SIG-M5 treated with dmso at 0.1 percent for 504 hours (cell line): Measurements from ENCODE around the gene LMCD1.

Source experiments
- DNase-seq: peaks from one replicate; lab custom pipeline; 2025; ENCODE audit not compliant: unreplicated experiment; lab: John Stamatoyannopoulos, UW

The LMCD1 gene

GRCh38 chr3:8482960-8483665 is 18.5 kb upstream of the LMCD1 start:
- DNase-seq: no peak

- no peak for DNase-seq
Observed at GRCh38 chr3:8484409-8485140, 17.0 kb upstream of the LMCD1 start.

DNA sequence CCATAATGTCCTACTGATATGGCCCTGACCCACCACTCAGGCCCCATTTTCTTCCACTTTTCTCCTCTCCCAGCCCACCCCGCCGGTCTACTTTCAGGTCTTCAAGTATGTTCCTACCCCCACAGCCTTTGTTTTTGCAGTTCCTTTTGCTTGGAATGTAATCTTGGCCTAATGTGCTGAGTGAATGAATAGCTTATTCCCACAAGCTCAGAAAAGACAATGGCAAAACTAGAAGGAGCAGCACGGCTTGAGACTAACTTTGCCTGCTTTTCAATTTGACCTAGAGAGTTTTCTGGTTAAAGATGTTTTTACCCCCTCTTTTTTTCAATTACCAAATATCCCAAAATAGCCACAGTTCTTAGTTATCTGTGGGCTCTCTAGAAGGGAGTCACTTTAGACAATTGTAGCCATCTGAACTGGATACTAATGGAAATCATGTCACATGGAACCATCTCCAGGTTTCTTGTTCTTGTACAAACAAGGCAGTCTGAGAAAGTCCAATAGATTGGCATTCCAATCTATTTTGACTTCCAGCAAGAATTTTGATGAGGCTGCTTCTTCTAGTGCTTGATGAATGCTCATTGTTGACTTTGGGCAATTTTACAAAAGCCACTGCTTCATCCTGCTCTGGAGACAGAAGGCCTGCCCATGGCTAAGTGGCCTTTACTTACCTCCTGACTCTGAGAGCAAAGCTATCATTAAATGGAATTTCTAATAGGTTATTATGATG is 16.3 kb upstream of the LMCD1 start:
- DNase-seq: no peak

GRCh38 chr3:8485943-8486342 is 15.7 kb upstream of the LMCD1 start:
- no peak for DNase-seq

GRCh38 chr3:8486434-8486833 is 15.2 kb upstream of the LMCD1 start:
- DNase-seq: no peak

DNA sequence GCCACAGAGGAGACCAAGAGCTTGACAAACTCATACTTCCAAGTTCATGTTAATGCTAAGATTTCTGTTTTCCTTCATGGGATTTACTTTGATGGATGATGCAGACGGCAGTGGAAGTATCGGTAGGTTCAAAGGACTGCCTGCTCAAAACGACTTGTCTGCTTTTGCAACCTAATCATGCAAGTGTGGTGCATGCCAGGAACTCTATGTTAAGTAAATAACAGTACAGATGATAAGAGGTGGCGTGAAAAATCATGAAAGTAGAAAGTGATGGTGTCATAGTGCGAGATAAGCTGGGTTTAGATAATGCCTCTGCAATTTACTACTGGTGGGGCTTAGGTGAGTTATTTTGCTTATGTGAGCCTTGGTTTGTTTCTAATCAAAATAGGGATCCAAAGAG is 14.7 kb upstream of the LMCD1 start:
- DNase-seq: no peak

GRCh38 chr3:8488411-8488810 is 13.2 kb upstream of the LMCD1 start:
- no peak for DNase-seq

GRCh38 chr3:8488877-8489276 is 12.7 kb upstream of the LMCD1 start:
- DNase-seq: no peak

DNA sequence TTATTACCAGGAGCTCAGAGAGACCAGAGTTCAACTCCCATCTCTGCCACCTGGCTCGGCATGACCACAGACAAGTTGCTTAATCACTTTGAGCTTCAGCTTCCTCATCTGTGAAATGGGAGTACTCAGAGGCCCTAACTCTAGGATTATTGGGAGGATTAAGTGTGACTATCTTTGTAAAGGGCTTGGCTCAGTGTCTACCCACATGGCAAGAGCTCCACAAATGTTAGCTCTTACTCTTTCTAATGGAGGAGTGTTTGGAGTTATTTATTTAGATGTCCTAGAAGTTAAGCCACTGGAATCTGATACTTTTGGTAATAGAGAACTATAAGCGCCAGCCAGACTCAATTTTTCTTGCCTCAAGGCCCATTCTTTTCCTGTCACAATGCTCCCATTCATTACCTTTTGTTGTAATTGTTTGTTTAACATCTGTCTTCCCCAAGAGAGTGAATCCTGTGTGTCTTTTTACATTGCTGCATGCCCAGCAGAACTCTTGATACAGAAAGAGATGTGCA is 12.3 kb upstream of the LMCD1 start:
- no peak for DNase-seq

DNA sequence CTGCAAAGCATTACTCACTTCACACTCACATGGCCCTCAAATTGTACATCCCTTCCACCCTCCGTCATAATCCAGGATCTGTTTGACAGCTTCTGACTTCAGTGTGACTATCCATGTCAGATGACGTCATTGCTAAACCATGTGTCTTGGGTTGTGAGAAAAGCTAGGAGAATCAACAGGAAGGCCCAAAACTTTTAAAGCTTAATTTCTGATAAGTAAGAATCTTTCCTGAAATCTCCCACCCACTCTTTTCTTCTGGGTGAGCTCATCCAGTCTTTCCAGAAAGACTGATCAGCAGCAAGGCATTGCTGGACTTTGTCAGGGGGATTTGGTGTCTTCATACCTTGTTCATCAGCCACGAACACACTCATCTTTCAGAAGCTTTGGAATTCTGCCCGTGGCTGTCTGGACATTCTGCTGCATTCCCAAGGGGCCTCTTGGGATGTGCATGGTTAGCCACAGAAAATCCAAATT is 11.5 kb upstream of the LMCD1 start:
- no peak for DNase-seq

DNA sequence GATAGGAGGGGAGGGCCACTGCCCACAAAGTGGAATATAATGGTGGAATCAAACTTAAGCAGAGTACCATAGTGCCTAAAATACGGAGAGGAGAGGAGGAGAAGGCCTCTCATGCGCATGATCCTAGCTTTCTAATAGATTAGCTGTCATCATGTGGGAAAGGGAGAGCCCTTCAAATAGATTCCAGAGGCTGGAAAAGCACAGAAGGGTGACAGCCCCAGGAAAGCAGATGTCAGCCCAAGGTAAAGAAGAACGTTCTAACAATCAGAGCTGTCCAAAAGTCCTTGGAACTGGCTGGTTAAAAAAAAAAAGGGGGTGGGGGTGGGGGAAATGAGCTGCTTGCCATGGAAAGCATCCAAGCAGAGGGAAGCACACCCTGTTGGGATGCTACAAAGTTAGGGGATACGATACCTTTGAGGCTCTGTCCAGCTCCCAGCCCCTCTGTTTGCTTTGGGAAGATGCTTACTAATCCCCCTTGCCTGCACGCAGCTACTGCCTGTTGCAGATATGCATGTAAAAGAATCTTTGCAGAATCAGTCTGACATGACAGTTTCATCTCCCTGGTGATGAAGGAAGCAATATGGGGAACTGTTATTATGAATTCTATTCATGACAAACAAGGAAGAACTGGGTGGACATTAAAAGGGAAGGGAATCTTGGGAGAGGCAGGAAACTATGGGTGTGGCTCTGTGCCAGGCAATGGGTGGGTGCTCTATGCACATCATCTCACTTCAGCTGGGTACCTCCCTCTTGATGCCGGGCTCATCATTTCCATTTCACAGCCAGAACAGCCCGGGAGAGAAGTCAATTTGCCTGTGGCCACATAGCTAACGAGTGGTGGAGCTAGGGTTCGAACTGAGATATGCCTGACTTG is 10.1 kb upstream of the LMCD1 start:
- DNase-seq: no peak

GRCh38 chr3:8492744-8493511 is 8.7 kb upstream of the LMCD1 start:
- no peak for DNase-seq

DNA sequence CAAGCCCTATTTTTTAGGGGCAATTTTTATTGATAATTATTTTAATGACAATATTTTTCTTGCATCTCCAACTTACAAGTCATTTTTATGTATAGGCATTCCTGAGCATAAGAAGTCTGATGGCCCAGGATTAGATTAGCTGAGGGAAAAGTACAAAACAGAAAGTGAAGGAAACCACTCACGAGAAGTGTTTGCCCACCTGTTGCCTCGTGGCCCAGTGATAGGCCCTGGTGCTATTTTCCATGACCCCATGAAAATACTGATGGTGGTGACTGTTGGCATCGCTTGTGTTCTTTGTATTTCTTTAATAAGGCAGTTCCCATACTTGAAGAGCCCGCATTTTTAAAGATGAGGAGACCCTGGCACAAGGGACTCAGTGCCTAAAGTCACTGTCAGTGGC is 7.9 kb upstream of the LMCD1 start:
- DNase-seq: no peak

DNA sequence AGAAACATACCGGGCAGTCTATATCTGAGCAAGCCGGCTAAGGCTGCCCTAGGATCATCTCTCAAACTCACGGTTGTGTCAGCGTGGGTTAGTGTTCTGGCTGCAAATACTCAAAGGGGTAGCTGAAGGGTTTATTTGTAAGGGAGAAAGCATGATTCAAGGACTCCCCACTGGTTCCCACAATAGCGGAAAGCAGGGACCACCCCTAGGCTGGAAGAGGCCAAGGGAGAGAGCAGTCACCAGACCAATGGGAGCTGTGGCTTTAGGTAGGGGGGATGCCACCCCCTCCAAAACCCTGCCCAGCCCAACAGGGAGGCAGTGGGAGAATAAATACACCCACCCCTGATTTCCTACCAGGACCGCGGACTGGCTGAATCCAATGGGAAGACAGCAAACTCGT is 7.3 kb upstream of the LMCD1 start:
- DNase-seq: no peak

- no peak for DNase-seq
Observed at GRCh38 chr3:8497582-8497981, 4.0 kb upstream of the LMCD1 start.

DNA sequence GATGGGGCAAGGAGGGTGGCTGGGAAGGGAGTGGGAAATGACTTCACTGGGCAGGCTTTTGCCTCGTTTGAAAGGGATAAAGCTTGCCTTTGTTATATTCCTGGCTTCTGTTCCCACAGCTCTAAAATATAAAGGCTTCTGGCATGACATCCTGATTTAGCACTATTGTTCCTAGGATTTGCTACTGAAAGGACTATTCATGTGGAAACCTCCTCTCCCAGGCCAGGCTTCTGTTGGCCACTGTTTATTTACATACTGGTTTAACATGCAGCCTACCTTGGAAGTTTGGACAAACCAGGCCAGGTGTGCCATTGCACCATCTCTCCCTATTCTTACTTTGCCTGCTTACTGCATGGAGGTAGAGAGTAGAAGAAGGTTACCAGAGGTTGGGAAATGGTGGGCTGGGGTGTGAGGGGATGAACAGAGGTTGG is 2.4 kb upstream of the LMCD1 start:
- no peak for DNase-seq

DNA sequence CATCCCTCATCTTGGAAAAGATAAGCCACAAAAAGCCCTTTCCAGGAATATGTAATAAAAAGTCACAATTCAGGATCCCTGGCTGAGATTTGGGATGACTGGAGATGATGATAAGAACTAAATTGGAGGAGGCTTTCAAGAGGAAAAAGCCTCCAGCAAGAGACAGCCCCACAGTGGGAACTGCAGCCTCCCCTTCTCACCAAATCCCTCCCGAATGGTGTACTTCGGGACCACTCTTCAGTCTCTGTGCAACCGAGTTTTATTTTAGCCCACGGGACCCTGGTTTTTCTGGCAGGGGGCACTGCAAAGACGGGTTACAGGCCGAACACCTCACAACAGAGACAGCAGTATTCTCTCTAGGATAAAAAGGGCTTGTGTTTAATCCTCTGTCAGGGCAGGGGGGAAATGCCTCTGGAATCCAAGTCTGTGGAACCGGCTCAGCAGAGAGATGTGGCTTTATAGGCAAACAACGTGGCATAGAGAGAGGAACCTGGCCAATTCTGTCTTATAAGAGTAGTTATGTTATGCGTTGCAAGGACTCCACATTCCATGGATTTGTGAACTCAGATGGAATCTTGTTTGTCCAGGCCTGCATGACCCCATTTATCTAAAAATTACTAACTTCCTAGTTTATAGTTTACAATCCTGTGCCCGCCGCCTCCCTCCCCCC is 1.2 kb upstream of the LMCD1 start:
- DNase-seq: peak; percentile 54

DNA sequence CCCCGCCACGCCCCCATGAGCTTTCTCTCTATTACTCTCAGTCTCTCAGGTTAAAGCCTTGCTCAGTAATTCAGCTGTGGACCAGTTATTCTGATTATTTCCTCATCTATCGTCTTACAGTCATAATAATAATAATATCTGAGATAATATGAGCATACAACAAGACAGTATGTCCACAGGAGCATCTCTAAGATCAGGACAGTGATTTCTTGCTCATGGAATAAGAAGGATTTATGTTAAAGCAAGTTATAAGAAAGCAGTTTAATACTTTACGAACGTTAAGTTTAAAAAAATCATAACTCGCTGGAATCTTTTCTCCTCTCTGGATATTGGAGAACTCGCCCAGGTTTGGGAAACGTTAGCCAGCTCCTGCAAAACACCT is 643 bp upstream of the LMCD1 start:
- DNase-seq: no peak

DNA sequence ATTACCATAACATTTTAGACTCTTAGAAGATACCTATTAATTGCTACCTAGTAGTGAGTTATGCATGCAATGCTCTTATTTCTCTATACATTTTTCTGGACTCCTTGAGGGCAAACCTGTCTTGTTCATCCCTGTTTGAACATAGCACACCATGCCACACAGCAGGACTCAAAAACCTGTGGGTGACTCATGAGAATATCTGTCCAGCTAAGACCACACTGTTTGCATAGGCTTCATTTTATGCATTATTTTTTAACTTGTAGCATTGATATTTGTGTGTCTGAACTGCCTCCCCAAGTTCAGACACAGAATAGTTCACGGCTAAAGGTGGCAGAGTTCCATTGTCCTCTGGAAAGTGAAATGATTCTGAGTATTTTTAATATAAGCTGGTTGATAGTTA is 1.8 kb downstream of the LMCD1 start:
- no peak for DNase-seq
